ENCODE results near the gene CRTAC1.

CRTAC1 gene

GRCh38 chr10:98047009-98047741, 16.8 kb upstream of the CRTAC1 start:
- no peak overlapping the region for H3K4me3 ChIP-seq (ENCODE audit: low read length)
- no peaks in the 10 kb centered on the region for H3K9me3 ChIP-seq (ENCODE audit: control insufficient read depth, low read depth, low read length)
- H3K27ac ChIP-seq (ENCODE audit: low read length), result no peak overlapping the region
- peaks cover 11% of the 10 kb centered on the region for H3K27me3 ChIP-seq (ENCODE audit: control insufficient read depth, insufficient read depth, low read length)
- no peaks in the 10 kb centered on the region for H3K36me3 ChIP-seq (ENCODE audit: control insufficient read depth, low read depth, low read length)
- no peak overlapping the region for H3K9ac ChIP-seq (ENCODE audit: low read length)
- H3K4me1 ChIP-seq (ENCODE audit: control insufficient read depth, low read depth, low read length), result no peaks in the 10 kb centered on the region

GRCh38 chr10:98045785-98046389, 15.5 kb upstream of the CRTAC1 start:
- Histone ChIP-seq H3K36me3 (ENCODE audit: control insufficient read depth, low read depth, low read length) (no peaks in the 10 kb centered on the region), H3K27me3 (ENCODE audit: control insufficient read depth, insufficient read depth, low read length) (peaks cover 11% of the 10 kb centered on the region), H3K27ac (ENCODE audit: low read length) (no peak overlapping the region), H3K4me3 (ENCODE audit: low read length) (no peak overlapping the region), H3K9me3 (ENCODE audit: control insufficient read depth, low read depth, low read length) (no peaks in the 10 kb centered on the region), H3K4me1 (ENCODE audit: control insufficient read depth, low read depth, low read length) (no peaks in the 10 kb centered on the region), H3K9ac (ENCODE audit: low read length) (no peak overlapping the region)

- Histone ChIP-seq H3K9me3 (ENCODE audit: control insufficient read depth, low read depth, low read length) (no peaks in the 10 kb centered on the region), H3K9ac (ENCODE audit: low read length) (no peak overlapping the region), H3K27ac (ENCODE audit: low read length) (no peak overlapping the region), H3K4me1 (ENCODE audit: control insufficient read depth, low read depth, low read length) (peaks cover 8% of the 10 kb centered on the region), H3K27me3 (ENCODE audit: control insufficient read depth, insufficient read depth, low read length) (peaks cover 45% of the 10 kb centered on the region), H3K4me3 (ENCODE audit: low read length) (no peak overlapping the region), H3K36me3 (ENCODE audit: control insufficient read depth, low read depth, low read length) (no peaks in the 10 kb centered on the region)
Measured at GRCh38 chr10:98041352-98042043, 11.1 kb upstream of the CRTAC1 start.

GRCh38 chr10:98039690-98040381, 9.4 kb upstream of the CRTAC1 start:
- H3K4me3 ChIP-seq (ENCODE audit: low read length), result no peak overlapping the region
- H3K9ac ChIP-seq (ENCODE audit: low read length), result no peak overlapping the region
- no peak overlapping the region for H3K27ac ChIP-seq (ENCODE audit: low read length)
- H3K36me3 ChIP-seq (ENCODE audit: control insufficient read depth, low read depth, low read length), result no peaks in the 10 kb centered on the region
- no peaks in the 10 kb centered on the region for H3K9me3 ChIP-seq (ENCODE audit: control insufficient read depth, low read depth, low read length)
- peaks cover 8% of the 10 kb centered on the region for H3K4me1 ChIP-seq (ENCODE audit: control insufficient read depth, low read depth, low read length)
- H3K27me3 ChIP-seq (ENCODE audit: control insufficient read depth, insufficient read depth, low read length), result peaks cover 57% of the 10 kb centered on the region

- Histone ChIP-seq H3K4me1 (ENCODE audit: control insufficient read depth, low read depth, low read length) (peaks cover 8% of the 10 kb centered on the region), H3K27me3 (ENCODE audit: control insufficient read depth, insufficient read depth, low read length) (peaks cover 66% of the 10 kb centered on the region), H3K4me3 (ENCODE audit: low read length) (no peak overlapping the region), H3K36me3 (ENCODE audit: control insufficient read depth, low read depth, low read length) (no peaks in the 10 kb centered on the region), H3K9ac (ENCODE audit: low read length) (no peak overlapping the region), H3K9me3 (ENCODE audit: control insufficient read depth, low read depth, low read length) (no peaks in the 10 kb centered on the region), H3K27ac (ENCODE audit: low read length) (no peak overlapping the region)
Measured at GRCh38 chr10:98038288-98038687, 7.9 kb upstream of the CRTAC1 start.

GRCh38 chr10:98035599-98035998, 5.2 kb upstream of the CRTAC1 start:
- Histone ChIP-seq H3K27ac (ENCODE audit: low read length) (no peak overlapping the region), H3K9ac (ENCODE audit: low read length) (no peak overlapping the region), H3K27me3 (ENCODE audit: control insufficient read depth, insufficient read depth, low read length) (peaks cover 91% of the 10 kb centered on the region), H3K4me3 (ENCODE audit: low read length) (no peak overlapping the region), H3K4me1 (ENCODE audit: control insufficient read depth, low read depth, low read length) (peaks cover 8% of the 10 kb centered on the region), H3K9me3 (ENCODE audit: control insufficient read depth, low read depth, low read length) (no peaks in the 10 kb centered on the region), H3K36me3 (ENCODE audit: control insufficient read depth, low read depth, low read length) (no peaks in the 10 kb centered on the region)

- Histone ChIP-seq H3K36me3 (ENCODE audit: control insufficient read depth, low read depth, low read length) (no peaks in the 10 kb centered on the region), H3K27ac (ENCODE audit: low read length) (no peak overlapping the region), H3K27me3 (ENCODE audit: control insufficient read depth, insufficient read depth, low read length) (peaks cover 94% of the 10 kb centered on the region), H3K9ac (ENCODE audit: low read length) (no peak overlapping the region), H3K4me3 (ENCODE audit: low read length) (no peak overlapping the region), H3K9me3 (ENCODE audit: control insufficient read depth, low read depth, low read length) (no peaks in the 10 kb centered on the region), H3K4me1 (ENCODE audit: control insufficient read depth, low read depth, low read length) (peaks cover 8% of the 10 kb centered on the region)
Measured at GRCh38 chr10:98033515-98033914, 3.1 kb upstream of the CRTAC1 start.

- H3K4me3 ChIP-seq (ENCODE audit: low read length), result peak overlapping the region; percentile 59
- peaks cover 88% of the 10 kb centered on the region for H3K27me3 ChIP-seq (ENCODE audit: control insufficient read depth, insufficient read depth, low read length)
- no peaks in the 10 kb centered on the region for H3K4me1 ChIP-seq (ENCODE audit: control insufficient read depth, low read depth, low read length)
- no peaks in the 10 kb centered on the region for H3K36me3 ChIP-seq (ENCODE audit: control insufficient read depth, low read depth, low read length)
- H3K9me3 ChIP-seq (ENCODE audit: control insufficient read depth, low read depth, low read length), result no peaks in the 10 kb centered on the region
- no peak overlapping the region for H3K27ac ChIP-seq (ENCODE audit: low read length)
- no peak overlapping the region for H3K9ac ChIP-seq (ENCODE audit: low read length)
Measured at GRCh38 chr10:98031440-98031839, 1.0 kb upstream of the CRTAC1 start.

- H3K27me3 ChIP-seq (ENCODE audit: control insufficient read depth, insufficient read depth, low read length), result peaks cover 83% of the 10 kb centered on the region
Measured at GRCh38 chr10:98030991-98031431, 590 bp upstream of the CRTAC1 start.

GRCh38 chr10:98029149-98030092, 1.0 kb downstream of the CRTAC1 start:
- no peak overlapping the region for H3K27ac ChIP-seq (ENCODE audit: low read length)
- no peak overlapping the region for H3K9ac ChIP-seq (ENCODE audit: low read length)
- H3K4me3 ChIP-seq (ENCODE audit: low read length), result peak overlapping the region; percentile 58
- H3K4me1 ChIP-seq (ENCODE audit: control insufficient read depth, low read depth, low read length), result no peaks in the 10 kb centered on the region
- peaks cover 67% of the 10 kb centered on the region for H3K27me3 ChIP-seq (ENCODE audit: control insufficient read depth, insufficient read depth, low read length)
- H3K36me3 ChIP-seq (ENCODE audit: control insufficient read depth, low read depth, low read length), result no peaks in the 10 kb centered on the region
- no peaks in the 10 kb centered on the region for H3K9me3 ChIP-seq (ENCODE audit: control insufficient read depth, low read depth, low read length)

More at GRCh38 chr10:98030991-98031431, 590 bp upstream of the CRTAC1 start:
- no peaks in the 10 kb centered on the region for H3K9me3 ChIP-seq (ENCODE audit: control insufficient read depth, low read depth, low read length)
- H3K4me3 ChIP-seq (ENCODE audit: low read length), result peak overlapping the region; percentile 59
- H3K27ac ChIP-seq (ENCODE audit: low read length), result no peak overlapping the region
- H3K9ac ChIP-seq (ENCODE audit: low read length), result no peak overlapping the region
- no peaks in the 10 kb centered on the region for H3K36me3 ChIP-seq (ENCODE audit: control insufficient read depth, low read depth, low read length)
- H3K4me1 ChIP-seq (ENCODE audit: control insufficient read depth, low read depth, low read length), result no peaks in the 10 kb centered on the region
